Stimulated activated naive B cell treated with anti-CD40 and anti-IgM and Interleukin-4, amounts not matched to agents 10 μg/mL and 1 μg/mL and 100 μg/mL, for 72 hours (primary cell): Measurements from ENCODE around the gene POLR2L.

Source experiments
- ATAC-seq, 2 donors: fragments of 150-1000 bp; cut with Tn5 transposase; replicated peaks; 2 replicates each; pipeline ENCODE4 v1.10.0; 2021; ENCODE audit warnings: moderate library complexity in 1 of 2
- DNase-seq: peaks from one replicate; pipeline ENCODE4 v3.0.0; 2021
- H3K27ac Mint-ChIP-seq: one replicate; pipeline ENCODE4 v1.8.0; 2022; ENCODE audit warnings: mild to moderate bottlenecking, mixed read lengths
- H3K27me3 Mint-ChIP-seq, 2 donors: one replicate each; pipeline ENCODE4 v1.8.0; 2022; ENCODE audit warnings: mixed read lengths in 2 of 2
- H3K36me3 Mint-ChIP-seq, 2 donors: one replicate each; pipeline ENCODE4 v1.8.0; 2022; ENCODE audit warnings: mixed read lengths in 2 of 2, mild to moderate bottlenecking in 1 of 2
- H3K4me1 Mint-ChIP-seq, 2 donors: one replicate each; pipeline ENCODE4 v1.8.0; 2022; ENCODE audit warnings: mixed read lengths in 2 of 2, mild to moderate bottlenecking in 1 of 2
- H3K4me3 Mint-ChIP-seq, 2 donors: one replicate each; pipeline ENCODE4 v1.8.0; 2022; ENCODE audit warnings: mild to moderate bottlenecking in 2 of 2, mixed read lengths in 2 of 2, moderate library complexity in 1 of 2
- H3K9me3 Mint-ChIP-seq, 2 donors: one replicate each; pipeline ENCODE4 v1.8.0; 2022; ENCODE audit warnings: mixed read lengths in 2 of 2, mild to moderate bottlenecking in 1 of 2

POLR2L gene

DNA sequence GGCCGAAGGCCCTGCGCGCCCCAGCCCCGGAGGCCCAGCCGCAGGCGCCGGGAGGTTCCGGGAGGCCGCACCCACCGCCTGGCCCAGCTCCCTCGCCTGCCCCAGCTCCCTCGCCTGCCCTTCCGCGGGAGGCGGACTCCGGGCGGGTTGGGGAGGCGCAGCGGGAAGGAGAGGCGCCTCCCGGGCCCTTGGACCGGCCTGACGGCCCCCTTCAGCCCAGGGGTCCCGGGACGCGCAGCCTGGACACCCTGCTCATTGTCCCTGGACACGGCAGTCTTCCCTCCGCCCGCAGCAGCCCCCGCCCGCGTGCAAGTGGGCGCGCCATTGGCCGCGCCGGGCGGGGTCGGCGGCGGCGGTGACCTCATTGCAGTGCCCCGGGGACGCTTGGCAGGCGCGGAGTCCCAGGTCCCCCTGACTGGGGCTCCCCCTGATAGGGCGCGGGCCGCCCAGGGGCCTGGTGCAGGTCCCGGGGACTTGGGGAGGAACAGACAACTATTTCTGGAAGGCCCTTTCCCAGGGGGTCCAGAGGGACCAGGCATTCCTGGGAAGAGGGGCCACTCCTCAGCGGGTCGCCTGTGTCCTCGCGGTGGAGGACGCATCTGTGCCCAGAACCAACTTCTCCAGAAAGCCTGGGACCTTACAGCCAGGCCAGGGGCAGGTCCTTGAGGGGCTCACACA lies 9.1 kb downstream of the POLR2L start:
- H3K27me3 Mint-ChIP-seq = peaks cover 31 to 40% of the 10 kb centered on the region in 2 donors
- peak; percentile 51 to 53 for ATAC-seq

DNA sequence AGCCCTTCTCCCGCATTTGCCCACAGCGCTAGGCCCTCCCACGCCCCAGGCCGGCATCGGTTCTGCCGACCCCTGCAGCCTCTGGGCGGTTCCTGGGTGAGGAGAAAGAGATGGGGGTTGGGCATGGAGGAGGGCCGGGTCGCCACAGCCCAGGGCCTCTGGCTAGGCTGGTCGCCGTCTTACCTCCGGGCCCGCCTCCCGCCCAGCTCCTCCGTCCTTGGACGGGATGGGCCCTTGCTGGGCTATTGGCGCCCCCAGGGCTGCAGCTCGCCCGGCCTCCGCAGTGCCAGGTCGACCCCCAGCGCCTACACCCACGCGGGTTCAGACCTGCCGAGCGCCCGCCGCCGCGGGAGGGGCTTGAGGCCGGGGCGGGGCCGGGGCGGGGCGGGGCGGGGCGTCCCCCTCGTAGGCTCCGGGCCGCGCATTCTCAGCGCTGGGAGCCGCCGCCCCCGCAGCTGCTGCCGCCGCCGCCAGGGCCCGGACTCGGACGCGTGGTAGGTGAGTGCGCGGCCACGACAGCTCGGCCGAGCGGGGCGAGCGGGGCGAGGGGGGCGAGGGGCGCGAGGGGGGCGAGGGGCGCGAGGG lies 9.7 kb downstream of the POLR2L start, which contains the start of gene CD151:
TSS of gene CD151 (plus strand) at position 424 of the 585 bp plus-strand sequence. CDS start 3,118 bp downstream, outside the sequence.
- ATAC-seq (peak; percentile 62 to 72), DNase-seq (no peak)
- no peaks in the 10 kb centered on the region for H3K9me3 Mint-ChIP-seq
- H3K27ac Mint-ChIP-seq = peak within 1 kb of the TSS; percentile 25
- H3K4me1 Mint-ChIP-seq = peaks cover 32 to 67% of the 10 kb centered on the region in 2 donors
- H3K27me3 Mint-ChIP-seq = peaks cover 35 to 47% of the 10 kb centered on the region in 2 donors
- peaks cover 12 to 18% of the 10 kb centered on the region in 2 donors for H3K36me3 Mint-ChIP-seq
- H3K4me3 Mint-ChIP-seq = peak within 1 kb of the TSS; percentile 77 to 78

More for the DNA sequence above, 9.1 kb downstream of the POLR2L start:
- peaks cover 25 to 65% of the 10 kb centered on the region in 2 donors for H3K4me1 Mint-ChIP-seq
- H3K9me3 Mint-ChIP-seq = no peaks in the 10 kb centered on the region
- H3K27ac Mint-ChIP-seq = no peak overlapping the region
- DNase-seq = no peak
- H3K4me3 Mint-ChIP-seq = peak overlapping the region; percentile 77 to 78
- H3K36me3 Mint-ChIP-seq = peaks cover 15 to 23% of the 10 kb centered on the region in 2 donors

DNA sequence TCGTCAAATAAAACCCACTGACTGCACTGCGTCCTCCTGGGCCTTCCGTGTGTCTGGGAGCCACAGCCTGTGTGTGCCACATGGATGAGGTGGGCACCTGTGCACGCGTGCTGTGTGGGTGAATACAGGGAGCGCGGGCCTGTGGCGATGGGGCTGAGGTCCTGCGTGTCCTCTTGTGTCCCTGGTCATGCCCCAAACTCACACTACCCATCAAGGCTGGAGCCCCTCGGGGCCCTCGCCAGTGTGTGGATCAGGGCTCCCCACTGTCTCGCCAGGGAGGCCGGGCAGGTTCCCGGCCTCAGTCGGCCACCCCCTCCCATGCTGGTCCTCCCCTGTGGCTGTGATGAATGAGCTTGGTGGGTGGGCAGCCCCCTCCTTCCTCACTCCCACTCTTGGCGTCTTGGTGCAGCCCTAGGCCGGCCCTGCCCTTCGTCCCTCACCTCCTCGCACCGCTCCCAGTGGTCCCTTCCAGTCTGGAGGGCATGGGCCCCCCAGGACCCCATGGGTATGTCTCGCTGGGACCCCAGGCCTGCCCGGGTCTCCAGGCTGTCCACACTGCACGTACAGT lies 10.3 kb downstream of the POLR2L start:
- Mint-ChIP-seq H3K27ac (no peak overlapping the region), H3K4me1 (peaks cover 34 to 69% of the 10 kb centered on the region in 2 donors), H3K27me3 (peaks cover 38 to 50% of the 10 kb centered on the region in 2 donors), H3K36me3 (peaks cover 8 to 14% of the 10 kb centered on the region in 2 donors), H3K9me3 (no peaks in the 10 kb centered on the region), H3K4me3 (peak overlapping the region; percentile 51 to 73)
- ATAC-seq (no peak), DNase-seq (no peak)

DNA sequence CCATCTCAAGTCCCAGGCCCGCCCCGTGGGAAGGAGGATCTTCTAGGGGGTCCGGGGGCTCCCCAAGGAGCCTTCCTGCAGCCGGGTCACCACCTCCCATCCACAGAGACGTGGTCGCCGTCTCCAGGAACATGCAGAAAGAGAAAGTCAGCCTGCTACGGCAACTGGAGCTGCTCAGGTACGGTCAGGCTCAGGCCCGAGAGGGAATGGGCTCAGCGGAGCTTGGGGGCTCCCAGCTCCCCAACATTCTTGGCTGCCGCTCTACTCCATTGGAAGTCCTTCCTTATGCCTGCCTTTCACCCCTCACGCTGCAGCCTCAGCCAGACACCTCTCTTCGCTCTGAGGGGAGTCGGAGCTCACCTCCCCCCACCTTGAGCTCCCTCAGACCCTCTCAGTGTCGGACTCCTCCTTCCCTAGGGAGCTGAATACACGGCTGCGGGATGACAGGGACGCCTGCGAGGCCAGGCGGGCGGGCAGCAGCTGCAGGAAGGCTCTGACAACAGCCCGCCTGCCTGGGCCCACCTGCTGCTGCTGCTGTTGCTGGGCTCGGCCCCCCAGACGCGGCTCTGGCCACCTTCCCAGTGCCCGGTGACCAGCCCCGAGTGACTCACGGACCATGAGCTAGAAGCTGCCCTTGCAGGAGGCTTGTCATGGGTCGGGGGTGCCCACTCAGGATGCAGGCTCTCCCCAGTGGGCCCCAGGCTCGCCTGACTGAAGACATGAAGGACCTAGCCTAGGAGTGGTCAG lies 11.0 kb downstream of the POLR2L start:
- Mint-ChIP-seq H3K9me3 (no peaks in the 10 kb centered on the region), H3K36me3 (peaks cover 4 to 6% of the 10 kb centered on the region in 2 donors), H3K27ac (peak overlapping the region; percentile 20), H3K4me3 (peak overlapping the region; percentile 22 to 71), H3K4me1 (peaks cover 34 to 69% of the 10 kb centered on the region in 2 donors), H3K27me3 (peaks cover 38 to 50% of the 10 kb centered on the region in 2 donors)
- ATAC-seq (no peak), DNase-seq (no peak)

DNA sequence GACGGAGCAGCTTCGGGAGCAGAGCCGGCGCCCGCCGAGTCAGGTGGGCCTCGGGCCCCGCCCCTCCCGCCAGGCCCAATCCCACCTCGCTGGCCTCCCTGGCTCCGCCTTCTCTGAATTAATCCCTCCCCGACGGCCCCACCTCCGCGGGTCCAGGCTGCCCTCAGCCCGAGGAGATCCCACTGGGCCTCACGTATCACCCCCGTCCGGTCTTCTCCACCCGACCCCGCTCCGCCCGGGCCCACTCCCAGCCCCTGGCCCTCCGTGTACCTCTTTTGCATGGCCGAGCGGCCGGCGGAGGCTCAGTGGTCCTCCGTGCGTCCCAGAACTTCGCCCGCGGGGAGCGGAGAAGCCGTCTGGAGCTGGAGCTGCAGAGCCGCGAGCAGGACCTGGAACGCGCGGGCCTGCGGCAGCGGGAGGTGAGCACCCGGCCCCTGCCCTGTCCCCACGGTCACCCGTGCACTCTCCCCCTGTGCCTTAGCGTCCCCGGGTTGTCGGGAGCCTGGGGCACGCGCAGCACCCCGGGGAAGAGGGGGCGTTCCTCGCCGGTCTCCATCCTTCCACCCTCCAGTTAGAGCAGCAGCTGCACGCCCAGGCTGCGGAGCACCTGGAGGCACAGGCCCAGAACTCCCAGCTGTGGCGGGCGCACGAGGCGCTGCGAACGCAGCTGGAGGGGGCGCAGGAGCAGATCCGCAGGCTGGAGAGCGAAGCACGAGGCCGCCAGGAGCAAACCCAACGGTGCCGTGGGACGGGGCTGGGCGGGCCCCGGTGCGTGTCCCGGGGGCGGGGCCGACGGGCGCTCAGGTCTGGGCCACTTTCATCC lies 11.8 kb downstream of the POLR2L start:
- DNase-seq (peak; percentile 57), ATAC-seq (peak; percentile 46 to 63)
- no peaks in the 10 kb centered on the region for H3K9me3 Mint-ChIP-seq
- peaks cover 34 to 69% of the 10 kb centered on the region in 2 donors for H3K4me1 Mint-ChIP-seq
- H3K27me3 Mint-ChIP-seq = peaks cover 38 to 50% of the 10 kb centered on the region in 2 donors
- H3K27ac Mint-ChIP-seq = no peak overlapping the region
- H3K4me3 Mint-ChIP-seq = peak overlapping the region; percentile 52 to 71
- H3K36me3 Mint-ChIP-seq = peaks cover 0 to 2% of the 10 kb centered on the region in 2 donors

DNA sequence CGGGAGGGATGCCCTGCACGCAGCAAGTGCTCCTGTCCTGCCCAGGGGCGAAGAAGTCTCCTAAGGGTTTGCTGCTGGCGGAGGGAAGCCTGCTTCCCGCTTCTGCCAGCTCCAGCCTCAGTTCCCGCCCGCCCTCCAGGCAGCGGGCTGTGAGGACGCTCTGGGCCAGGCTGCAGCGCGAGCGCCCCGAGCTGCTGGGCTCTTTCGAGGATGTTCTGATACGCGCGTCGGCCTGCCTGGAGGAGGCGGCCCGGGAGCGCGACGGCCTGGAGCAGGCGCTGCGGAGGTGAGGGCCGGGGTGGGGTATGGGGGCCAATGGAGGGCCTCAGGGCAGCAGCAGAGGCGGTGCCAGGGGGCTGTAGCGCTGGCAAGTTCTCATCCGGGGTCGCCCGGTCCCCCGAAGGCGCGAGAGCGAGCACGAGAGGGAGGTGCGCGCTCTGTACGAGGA lies 12.5 kb downstream of the POLR2L start:
- no peak for DNase-seq
- peak overlapping the region; percentile 52 to 71 for H3K4me3 Mint-ChIP-seq
- H3K4me1 Mint-ChIP-seq = peaks cover 34 to 63% of the 10 kb centered on the region in 2 donors
- H3K27ac Mint-ChIP-seq = no peak overlapping the region
- peaks cover 38 to 50% of the 10 kb centered on the region in 2 donors for H3K27me3 Mint-ChIP-seq
- H3K9me3 Mint-ChIP-seq = no peaks in the 10 kb centered on the region
- ATAC-seq = peak; percentile 1 to 3
- peaks cover 6 to 8% of the 10 kb centered on the region in 2 donors for H3K36me3 Mint-ChIP-seq

DNA sequence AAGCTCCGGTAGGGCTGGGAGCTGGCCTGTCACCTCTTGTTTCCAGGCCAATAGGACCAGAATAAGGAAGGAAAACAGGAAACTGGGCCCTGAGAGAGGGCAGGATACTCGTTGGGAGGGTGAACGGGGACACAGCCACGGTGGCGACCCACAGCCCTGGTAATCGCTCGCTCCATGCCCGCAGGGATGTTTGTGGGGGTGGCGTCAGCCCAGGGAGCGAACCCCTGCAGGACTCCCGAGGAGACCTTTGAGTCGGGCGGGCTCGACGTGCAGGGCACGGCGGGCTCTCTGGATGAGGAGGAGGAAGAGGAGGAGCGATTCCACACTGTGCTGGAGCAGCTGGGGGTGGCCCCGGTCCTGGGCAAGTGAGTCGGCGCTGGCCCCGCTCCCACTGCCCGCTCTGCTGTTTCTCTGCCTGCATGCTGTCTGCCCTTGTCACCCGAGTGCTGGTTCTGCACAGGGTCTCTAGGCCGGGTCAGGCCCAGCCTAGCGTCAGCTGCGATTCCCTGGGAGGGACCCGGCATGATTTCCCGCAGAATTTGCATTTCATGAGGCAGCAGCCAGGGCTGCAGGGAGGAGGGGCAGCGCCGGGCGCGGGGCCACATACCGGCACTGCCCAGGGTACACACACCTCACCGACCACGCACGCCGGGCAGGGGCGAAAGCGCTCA lies 13.0 kb downstream of the POLR2L start:
- Mint-ChIP-seq H3K4me1 (peaks cover 33 to 58% of the 10 kb centered on the region in 2 donors), H3K9me3 (no peaks in the 10 kb centered on the region), H3K27ac (peak overlapping the region; percentile 5), H3K4me3 (peak overlapping the region; percentile 65 to 71), H3K36me3 (peaks cover 9 to 11% of the 10 kb centered on the region in 2 donors), H3K27me3 (peaks cover 38 to 50% of the 10 kb centered on the region in 2 donors)
- ATAC-seq (no peak), DNase-seq (no peak)

DNA sequence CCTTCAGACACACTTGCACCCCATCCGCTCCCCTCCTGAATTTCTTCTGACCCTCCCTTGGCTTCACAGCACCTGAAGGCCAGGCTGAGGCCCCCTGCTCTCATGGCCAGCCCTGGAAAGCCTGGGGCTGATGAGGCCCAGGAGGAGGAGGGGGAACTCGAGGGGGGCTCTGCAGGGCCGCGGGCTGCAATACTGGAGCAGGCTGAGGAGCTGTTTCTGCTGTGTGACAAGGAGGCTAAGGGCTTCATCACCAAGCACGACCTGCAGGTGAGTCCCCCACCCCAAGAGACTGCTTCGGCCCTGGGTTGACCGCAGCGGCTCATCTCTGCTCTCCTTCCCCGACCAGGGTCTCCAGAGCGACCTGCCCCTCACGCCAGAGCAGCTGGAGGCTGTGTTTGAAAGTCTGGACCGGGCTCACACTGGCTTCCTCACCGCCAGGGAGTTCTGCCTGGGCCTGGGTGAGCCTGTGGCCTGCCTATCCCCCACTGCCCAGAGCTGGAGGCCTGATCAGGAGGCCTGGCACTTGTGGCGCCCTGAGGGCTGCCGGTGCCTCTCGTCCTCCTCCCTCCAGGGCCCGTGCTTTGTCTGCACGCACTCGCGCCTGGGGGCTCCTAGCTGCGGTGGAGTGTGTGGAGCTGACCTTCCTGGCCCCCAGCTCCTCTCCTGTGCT lies 13.7 kb downstream of the POLR2L start:
- Mint-ChIP-seq H3K4me1 (peaks cover 29 to 51% of the 10 kb centered on the region in 2 donors), H3K4me3 (peak overlapping the region; percentile 71 to 80), H3K27ac (no peak overlapping the region), H3K36me3 (peaks cover 9 to 11% of the 10 kb centered on the region in 2 donors), H3K27me3 (peaks cover 38 to 50% of the 10 kb centered on the region in 2 donors), H3K9me3 (no peaks in the 10 kb centered on the region)
- DNase-seq (no peak), ATAC-seq (no peak)

DNA sequence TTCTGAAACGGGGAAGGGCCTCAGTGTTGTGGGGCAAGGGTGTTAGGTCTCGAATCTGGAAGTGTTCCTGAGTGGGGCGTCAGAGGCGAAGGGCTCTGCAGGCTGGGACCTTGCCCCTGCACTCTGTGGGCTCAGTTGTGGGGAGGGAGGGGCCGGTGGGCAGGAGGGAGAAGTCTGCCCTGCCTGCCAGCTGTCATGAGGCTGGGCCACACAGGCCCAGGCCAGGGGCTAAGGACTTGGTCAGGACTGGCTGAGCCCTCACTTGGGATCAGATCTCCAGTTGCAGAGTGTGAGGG lies 14.5 kb downstream of the POLR2L start, which contains the start of gene CRACR2B:
TSS of gene CRACR2B (plus strand) at position 23 of the 296 bp plus-strand sequence. CDS start 689 bp downstream, outside the sequence.
- H3K9me3 Mint-ChIP-seq = no peaks in the 10 kb centered on the region
- H3K4me1 Mint-ChIP-seq = peaks cover 29 to 49% of the 10 kb centered on the region in 2 donors
- H3K27ac Mint-ChIP-seq = peak within 1 kb of the TSS; percentile 75
- peaks cover 9 to 15% of the 10 kb centered on the region in 2 donors for H3K36me3 Mint-ChIP-seq
- ATAC-seq = no peak
- peaks cover 38 to 50% of the 10 kb centered on the region in 2 donors for H3K27me3 Mint-ChIP-seq
- DNase-seq = no peak
- H3K4me3 Mint-ChIP-seq = peak within 1 kb of the TSS; percentile 73 to 80

DNA sequence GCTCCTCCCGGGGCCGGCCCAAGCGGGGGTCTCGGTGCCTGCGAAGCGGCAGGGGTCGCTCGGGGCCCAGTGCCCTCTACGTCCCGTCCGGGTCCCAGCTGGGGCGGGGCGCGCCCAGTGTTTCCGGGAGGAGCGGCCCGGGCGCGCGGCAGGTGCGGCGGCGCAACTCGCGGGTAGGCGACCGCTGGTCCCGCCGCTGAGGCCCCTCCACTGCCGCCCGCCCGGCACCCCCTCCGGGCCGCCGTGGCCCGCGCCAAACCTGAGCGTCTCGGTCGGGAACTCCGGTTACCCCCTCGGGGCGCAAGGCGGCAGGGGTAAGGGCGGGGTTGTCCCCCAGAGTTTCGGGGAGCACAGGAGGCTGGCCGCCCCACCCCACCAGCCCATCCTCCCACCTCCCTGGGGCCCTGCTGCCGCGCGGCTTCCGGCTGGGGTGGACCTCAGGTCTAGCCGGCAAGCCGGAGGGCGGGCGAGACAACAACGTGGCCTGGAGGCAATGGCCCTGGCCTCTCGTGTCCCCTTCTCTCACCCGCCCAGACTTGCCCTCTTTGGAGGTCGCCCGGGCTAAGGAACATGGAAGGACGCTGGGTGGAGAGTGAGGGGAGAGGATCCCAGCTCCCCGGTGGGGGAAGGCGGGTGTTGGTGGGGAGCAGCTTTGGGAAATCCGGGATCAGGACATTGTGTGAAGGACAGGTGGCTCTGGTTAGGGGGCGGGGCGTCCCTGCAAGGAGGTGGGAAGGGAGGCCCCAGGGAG lies 15.0 kb downstream of the POLR2L start:
- Mint-ChIP-seq H3K27me3 (peaks cover 38 to 48% of the 10 kb centered on the region in 2 donors), H3K4me3 (peak overlapping the region; percentile 73 to 80), H3K9me3 (no peaks in the 10 kb centered on the region), H3K36me3 (peaks cover 9 to 18% of the 10 kb centered on the region in 2 donors), H3K27ac (peak overlapping the region; percentile 75), H3K4me1 (peaks cover 28 to 50% of the 10 kb centered on the region in 2 donors)
- no peak for DNase-seq
- peak; percentile 31 to 38 for ATAC-seq

DNA sequence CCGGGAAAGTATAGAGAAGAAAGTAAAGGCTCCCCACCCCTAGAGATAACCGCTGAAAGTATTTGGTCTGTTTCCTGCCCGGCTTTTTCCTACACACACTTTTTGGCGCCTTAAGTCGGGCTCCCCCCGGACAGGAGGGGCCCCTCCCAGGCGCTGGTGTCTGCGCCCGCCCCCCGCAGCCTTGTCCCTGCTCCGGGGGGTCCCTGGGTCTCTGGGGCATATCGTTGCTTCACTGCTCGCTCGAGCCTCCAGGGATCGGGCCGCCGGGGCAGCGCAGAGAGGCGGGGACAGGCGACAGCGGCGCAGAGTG lies 15.5 kb downstream of the POLR2L start:
- Mint-ChIP-seq H3K27ac (no peak overlapping the region), H3K36me3 (peaks cover 9 to 20% of the 10 kb centered on the region in 2 donors), H3K4me1 (peaks cover 24 to 50% of the 10 kb centered on the region in 2 donors), H3K4me3 (peak overlapping the region; percentile 62 to 73), H3K9me3 (no peaks in the 10 kb centered on the region), H3K27me3 (peaks cover 37 to 42% of the 10 kb centered on the region in 2 donors)
- DNase-seq = no peak
- peak; percentile 21 to 22 for ATAC-seq

DNA sequence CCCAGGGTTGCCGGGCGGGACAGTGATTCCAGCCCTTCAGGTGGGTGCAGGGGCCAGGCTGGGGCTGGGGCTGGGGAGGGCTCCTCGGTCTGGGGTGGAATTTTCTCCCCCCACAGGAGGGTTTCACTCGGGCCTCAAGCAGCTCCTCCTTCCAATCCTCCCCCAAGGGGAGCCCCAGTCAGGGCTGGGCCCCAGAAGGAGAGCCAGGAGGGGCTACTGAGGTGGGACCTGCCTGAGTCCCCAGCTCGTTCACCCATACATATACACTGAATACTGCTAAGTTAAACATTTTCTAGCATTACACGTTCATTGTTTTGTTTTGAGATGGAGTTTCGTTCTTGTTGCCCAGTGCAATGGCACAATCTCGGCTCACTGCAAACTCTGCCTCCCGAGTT lies 16.1 kb downstream of the POLR2L start:
- DNase-seq (no peak), ATAC-seq (no peak)
- no peaks in the 10 kb centered on the region for H3K9me3 Mint-ChIP-seq
- peak overlapping the region; percentile 62 to 73 for H3K4me3 Mint-ChIP-seq
- no peak overlapping the region for H3K27ac Mint-ChIP-seq
- H3K4me1 Mint-ChIP-seq = peaks cover 23 to 48% of the 10 kb centered on the region in 2 donors
- H3K27me3 Mint-ChIP-seq = peaks cover 31 to 37% of the 10 kb centered on the region in 2 donors
- peaks cover 9 to 20% of the 10 kb centered on the region in 2 donors for H3K36me3 Mint-ChIP-seq
